GM12878 (cell line): Measurements from ENCODE around the gene COL4A2.

ENCODE experiments used
- CHD2 ChIP-seq: IDR thresholded peaks from 2 replicates; pipeline ENCODE4 v1.6.1; 2011; ENCODE audit warnings: low read depth, low read length, improper control_type of control experiment, borderline replicate concordance
- CREB1 ChIP-seq: IDR thresholded peaks from 2 replicates; pipeline ENCODE4 v1.6.1; 2012; ENCODE audit warnings: low read depth, mild to moderate bottlenecking, inconsistent platforms
- CTCF ChIP-seq, 3 experiments: IDR thresholded peaks in 2 of 3; conservative IDR thresholded peaks in 1 of 3; 2 replicates each; pipeline ENCODE4 v1.5.1; 2011; ENCODE audit warnings: low read depth in 3 of 3, low read length in 3 of 3, mild to moderate bottlenecking in 3 of 3, control low read depth in 2 of 3, moderate library complexity in 2 of 3, inconsistent platforms in 1 of 3, mixed read lengths in 1 of 3; ENCODE audit not compliant: control insufficient read depth in 2 of 3, insufficient read depth in 1 of 3; ENCODE audit errors: extremely low read depth in 1 of 3
- EP300 ChIP-seq, 2 experiments: fragments of 150-350 bp in 1 of 2; IDR thresholded peaks; 2 replicates each; pipeline ENCODE4 v1.6.1; 2011 to 2012; ENCODE audit warnings: low read depth in 2 of 2, low read length in 2 of 2, borderline replicate concordance in 1 of 2, improper control_type of control experiment in 1 of 2, inconsistent platforms in 1 of 2; ENCODE audit not compliant: control insufficient read depth in 1 of 2
- ESRRA ChIP-seq: IDR thresholded peaks from 2 replicates; pipeline ENCODE4 v1.6.1; 2012; ENCODE audit warnings: mild to moderate bottlenecking, low read length, improper control_type of control experiment
- EZH2 ChIP-seq: IDR thresholded peaks from 2 replicates; pipeline ENCODE4 v1.6.1; 2012; ENCODE audit warnings: low read depth, mild to moderate bottlenecking, control low read depth, inconsistent platforms, low read length, borderline replicate concordance; ENCODE audit not compliant: control insufficient read depth
- FOS ChIP-seq: IDR thresholded peaks from 3 replicates; pipeline ENCODE4 v1.6.1; 2011; ENCODE audit warnings: borderline replicate concordance; ENCODE audit not compliant: insufficient read length; ENCODE audit errors: extremely low read depth
- LARP7 ChIP-seq: fragments of 450-650 bp; IDR thresholded peaks from 2 replicates; pipeline ENCODE4 v1.6.1; 2017; ENCODE audit warnings: mild to moderate bottlenecking
- MAX ChIP-seq: IDR thresholded peaks from 2 replicates; pipeline ENCODE4 v1.6.1; 2012; ENCODE audit warnings: low read depth, low read length, improper control_type of control experiment
- RFX5 ChIP-seq: IDR thresholded peaks from 2 replicates; pipeline ENCODE4 v1.6.1; 2011; ENCODE audit warnings: low read depth, low read length, improper control_type of control experiment
- SMAD1 ChIP-seq: fragments of 450-650 bp; IDR thresholded peaks from 2 replicates; pipeline ENCODE4 v1.6.1; 2018; ENCODE audit warnings: mild to moderate bottlenecking, low read depth; ENCODE audit not compliant: partially characterized antibody
- ZNF384 ChIP-seq: IDR thresholded peaks from 2 replicates; pipeline ENCODE4 v1.6.1; 2012; ENCODE audit warnings: low read depth, mild to moderate bottlenecking, low read length, improper control_type of control experiment, borderline replicate concordance
- TF ChIP-seq, protein P1 (sequence below): IDR thresholded peaks from 2 replicates; pipeline ENCODE4 v1.6.1; 2012; ENCODE audit warnings: mild to moderate bottlenecking, low read depth, low read length
- TF ChIP-seq, protein P2 (sequence below): fragments of 450-650 bp; IDR thresholded peaks from 2 replicates; pipeline ENCODE4 v1.6.1; 2018; ENCODE audit warnings: borderline replicate concordance, mild to moderate bottlenecking; ENCODE audit not compliant: partially characterized antibody

- TF ChIP-seq CREB1 (no peak), LARP7 (no peak), ESRRA (no peak), CHD2 (no peak), MAX (no peak), ZNF384 (no peak), CTCF (IDR thresholded peaks at IDR 0.05 in 2 of 3, conservative IDR thresholded peaks at IDR 0.05 in 1 of 3; ENCODE audit: control insufficient read depth in 2 of 3, extremely low read depth in 1 of 3, insufficient read depth in 1 of 3, low read depth in 3 of 3, low read length in 3 of 3) (no peak), FOS (no peak), EP300 (IDR thresholded peaks at IDR 0.05; ENCODE audit: borderline replicate concordance in 1 of 2, control insufficient read depth in 1 of 2, low read depth in 2 of 2, low read length in 2 of 2) (no peak), EZH2 (no peak), RFX5 (no peak), SMAD1 (no peak)
- TF ChIP-seq, protein P1, sequence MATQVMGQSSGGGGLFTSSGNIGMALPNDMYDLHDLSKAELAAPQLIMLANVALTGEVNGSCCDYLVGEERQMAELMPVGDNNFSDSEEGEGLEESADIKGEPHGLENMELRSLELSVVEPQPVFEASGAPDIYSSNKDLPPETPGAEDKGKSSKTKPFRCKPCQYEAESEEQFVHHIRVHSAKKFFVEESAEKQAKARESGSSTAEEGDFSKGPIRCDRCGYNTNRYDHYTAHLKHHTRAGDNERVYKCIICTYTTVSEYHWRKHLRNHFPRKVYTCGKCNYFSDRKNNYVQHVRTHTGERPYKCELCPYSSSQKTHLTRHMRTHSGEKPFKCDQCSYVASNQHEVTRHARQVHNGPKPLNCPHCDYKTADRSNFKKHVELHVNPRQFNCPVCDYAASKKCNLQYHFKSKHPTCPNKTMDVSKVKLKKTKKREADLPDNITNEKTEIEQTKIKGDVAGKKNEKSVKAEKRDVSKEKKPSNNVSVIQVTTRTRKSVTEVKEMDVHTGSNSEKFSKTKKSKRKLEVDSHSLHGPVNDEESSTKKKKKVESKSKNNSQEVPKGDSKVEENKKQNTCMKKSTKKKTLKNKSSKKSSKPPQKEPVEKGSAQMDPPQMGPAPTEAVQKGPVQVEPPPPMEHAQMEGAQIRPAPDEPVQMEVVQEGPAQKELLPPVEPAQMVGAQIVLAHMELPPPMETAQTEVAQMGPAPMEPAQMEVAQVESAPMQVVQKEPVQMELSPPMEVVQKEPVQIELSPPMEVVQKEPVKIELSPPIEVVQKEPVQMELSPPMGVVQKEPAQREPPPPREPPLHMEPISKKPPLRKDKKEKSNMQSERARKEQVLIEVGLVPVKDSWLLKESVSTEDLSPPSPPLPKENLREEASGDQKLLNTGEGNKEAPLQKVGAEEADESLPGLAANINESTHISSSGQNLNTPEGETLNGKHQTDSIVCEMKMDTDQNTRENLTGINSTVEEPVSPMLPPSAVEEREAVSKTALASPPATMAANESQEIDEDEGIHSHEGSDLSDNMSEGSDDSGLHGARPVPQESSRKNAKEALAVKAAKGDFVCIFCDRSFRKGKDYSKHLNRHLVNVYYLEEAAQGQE = no peak
- TF ChIP-seq, protein P2, sequence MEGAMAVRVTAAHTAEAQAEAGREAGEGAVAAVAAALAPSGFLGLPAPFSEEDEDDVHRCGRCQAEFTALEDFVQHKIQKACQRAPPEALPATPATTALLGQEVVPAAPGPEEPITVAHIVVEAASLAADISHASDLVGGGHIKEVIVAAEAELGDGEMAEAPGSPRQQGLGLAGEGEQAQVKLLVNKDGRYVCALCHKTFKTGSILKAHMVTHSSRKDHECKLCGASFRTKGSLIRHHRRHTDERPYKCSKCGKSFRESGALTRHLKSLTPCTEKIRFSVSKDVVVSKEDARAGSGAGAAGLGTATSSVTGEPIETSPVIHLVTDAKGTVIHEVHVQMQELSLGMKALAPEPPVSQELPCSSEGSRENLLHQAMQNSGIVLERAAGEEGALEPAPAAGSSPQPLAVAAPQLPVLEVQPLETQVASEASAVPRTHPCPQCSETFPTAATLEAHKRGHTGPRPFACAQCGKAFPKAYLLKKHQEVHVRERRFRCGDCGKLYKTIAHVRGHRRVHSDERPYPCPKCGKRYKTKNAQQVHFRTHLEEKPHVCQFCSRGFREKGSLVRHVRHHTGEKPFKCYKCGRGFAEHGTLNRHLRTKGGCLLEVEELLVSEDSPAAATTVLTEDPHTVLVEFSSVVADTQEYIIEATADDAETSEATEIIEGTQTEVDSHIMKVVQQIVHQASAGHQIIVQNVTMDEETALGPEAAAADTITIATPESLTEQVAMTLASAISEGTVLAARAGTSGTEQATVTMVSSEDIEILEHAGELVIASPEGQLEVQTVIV = no peak
Observed at GRCh38 chr13:110261166-110262081, 45.7 kb upstream of the COL4A2 start.
